HG02884 (cell line): Measurements from ENCODE around the gene PARD3.
"Not testable (repeated sequence)": the region's sequence is repeated elsewhere in the genome, so short reads cannot be mapped to it uniquely, and the experiment has no call there.

ENCODE experiments used
- ATAC-seq: cut with Tn5 transposase; IDR thresholded peaks from one replicate; pipeline ENCODE4 v1.9.1; 2021; ENCODE audit warnings: mild to moderate bottlenecking, moderate library complexity; ENCODE audit not compliant: unreplicated experiment

PARD3 gene

GRCh38 chr10:34406463-34407323 lies 408.4 kb downstream of the PARD3 start:
- ATAC-seq: no peak

GRCh38 chr10:34405611-34406462 lies 409.3 kb downstream of the PARD3 start:
- no peak for ATAC-seq

GRCh38 chr10:34403512-34403911 lies 411.6 kb downstream of the PARD3 start:
- ATAC-seq: no peak

- no peak for ATAC-seq
Observed at GRCh38 chr10:34400075-34400474, 415.0 kb downstream of the PARD3 start.

GRCh38 chr10:34399013-34399412 lies 416.1 kb downstream of the PARD3 start:
- no peak for ATAC-seq

- ATAC-seq: no peak
Observed at GRCh38 chr10:34397324-34397723, 417.8 kb downstream of the PARD3 start.

- ATAC-seq: no peak
Observed at GRCh38 chr10:34396663-34397062, 418.4 kb downstream of the PARD3 start.

GRCh38 chr10:34392641-34393170 lies 422.4 kb downstream of the PARD3 start:
- ATAC-seq: no peak

- not testable (repeated sequence) for ATAC-seq
Observed at GRCh38 chr10:34391168-34391567, 423.9 kb downstream of the PARD3 start.

GRCh38 chr10:34389801-34390200 lies 425.3 kb downstream of the PARD3 start:
- no peak for ATAC-seq

- ATAC-seq: no peak
Observed at GRCh38 chr10:34386921-34387320, 428.2 kb downstream of the PARD3 start.

GRCh38 chr10:34384372-34384771 lies 430.7 kb downstream of the PARD3 start:
- ATAC-seq: no peak

GRCh38 chr10:34382626-34383025 lies 432.5 kb downstream of the PARD3 start:
- no peak for ATAC-seq

- ATAC-seq: no peak
Observed at GRCh38 chr10:34380856-34381255, 434.2 kb downstream of the PARD3 start.

- no peak for ATAC-seq
Observed at GRCh38 chr10:34378297-34378696, 436.8 kb downstream of the PARD3 start.

GRCh38 chr10:34377833-34378232 lies 437.3 kb downstream of the PARD3 start:
- no peak for ATAC-seq

- peak; percentile 9 for ATAC-seq
Observed at GRCh38 chr10:34374356-34375045, 440.6 kb downstream of the PARD3 start.

GRCh38 chr10:34373211-34373610 lies 441.9 kb downstream of the PARD3 start:
- no peak for ATAC-seq

- no peak for ATAC-seq
Observed at GRCh38 chr10:34372509-34372908, 442.6 kb downstream of the PARD3 start.

GRCh38 chr10:34370126-34370525 lies 445.0 kb downstream of the PARD3 start:
- no peak for ATAC-seq

GRCh38 chr10:34369120-34369519 lies 446.0 kb downstream of the PARD3 start:
- ATAC-seq: no peak
